Amniotic epithelial cell (primary cell): ENCODE results near the gene ADA.
A peak's percentile ranks its signal among the peaks of the same experiment; 100 is the strongest.
"Not testable (repeated sequence)": the region's sequence is repeated elsewhere in the genome, so short reads cannot be mapped to it uniquely, and the experiment has no call there.

Experiments used
- DNase-seq: peaks from one replicate; pipeline ENCODE4 v3.0.0-alpha.2; 2010; ENCODE audit warnings: low read depth

Gene ADA

GRCh38 chr20:44678990-44679611 is 27.6 kb upstream of the ADA start:
- DNase-seq, result no peak

GRCh38 chr20:44678242-44678641 is 26.7 kb upstream of the ADA start:
- DNase-seq, result no peak

- not testable (repeated sequence) for DNase-seq
These were observed 20.9 kb upstream of the ADA start for GRCh38 chr20:44672318-44672902.

GRCh38 chr20:44671541-44671940 is 20.0 kb upstream of the ADA start:
- not testable (repeated sequence) for DNase-seq

GRCh38 chr20:44670851-44671250 is 19.4 kb upstream of the ADA start:
- not testable (repeated sequence) for DNase-seq

- DNase-seq, result no peak
These were observed 14.6 kb upstream of the ADA start for GRCh38 chr20:44666066-44666465.

GRCh38 chr20:44664131-44664530 is 12.6 kb upstream of the ADA start:
- DNase-seq, result no peak

- no peak for DNase-seq
These were observed 10.8 kb upstream of the ADA start for GRCh38 chr20:44662261-44662660.

- DNase-seq, result no peak
These were observed 9.1 kb upstream of the ADA start for GRCh38 chr20:44660581-44660980.

- no peak for DNase-seq
These were observed 8.4 kb upstream of the ADA start for GRCh38 chr20:44659931-44660330.

- no peak for DNase-seq
These were observed 7.3 kb upstream of the ADA start for GRCh38 chr20:44658810-44659209.

- no peak for DNase-seq
These were observed 6.4 kb upstream of the ADA start for GRCh38 chr20:44657875-44658274.

- DNase-seq, result no peak
These were observed 4.9 kb upstream of the ADA start for GRCh38 chr20:44656448-44656847.

GRCh38 chr20:44654210-44654609 is 2.7 kb upstream of the ADA start:
- DNase-seq, result not testable (repeated sequence)

- DNase-seq, result no peak
These were observed 2.0 kb upstream of the ADA start for GRCh38 chr20:44653546-44653945.

- DNase-seq, result no peak
These were observed 140 bp downstream of the ADA start for GRCh38 chr20:44651434-44651683.

GRCh38 chr20:44650771-44651433 is 597 bp downstream of the ADA start:
- no peak for DNase-seq

GRCh38 chr20:44649976-44650375 is 1.5 kb downstream of the ADA start:
- no peak for DNase-seq

GRCh38 chr20:44649126-44649525 is 2.4 kb downstream of the ADA start:
- no peak for DNase-seq

- no peak for DNase-seq
These were observed 2.9 kb downstream of the ADA start for GRCh38 chr20:44648579-44648978.

GRCh38 chr20:44648068-44648467 is 3.4 kb downstream of the ADA start:
- DNase-seq, result no peak

GRCh38 chr20:44646641-44647274 is 4.7 kb downstream of the ADA start:
- DNase-seq, result peak; percentile 58

GRCh38 chr20:44646023-44646640 is 5.4 kb downstream of the ADA start:
- no peak for DNase-seq
